Measurements from ENCODE around the gene CPLX4. TPM values are rescaled to one million over a fixed set of nuclear protein-coding genes. Genes with fewer than 3 reads are reported as not detected.

Gene CPLX4
- total RNA-seq, 1 experiment from 2014 or later: not detected

DNA sequence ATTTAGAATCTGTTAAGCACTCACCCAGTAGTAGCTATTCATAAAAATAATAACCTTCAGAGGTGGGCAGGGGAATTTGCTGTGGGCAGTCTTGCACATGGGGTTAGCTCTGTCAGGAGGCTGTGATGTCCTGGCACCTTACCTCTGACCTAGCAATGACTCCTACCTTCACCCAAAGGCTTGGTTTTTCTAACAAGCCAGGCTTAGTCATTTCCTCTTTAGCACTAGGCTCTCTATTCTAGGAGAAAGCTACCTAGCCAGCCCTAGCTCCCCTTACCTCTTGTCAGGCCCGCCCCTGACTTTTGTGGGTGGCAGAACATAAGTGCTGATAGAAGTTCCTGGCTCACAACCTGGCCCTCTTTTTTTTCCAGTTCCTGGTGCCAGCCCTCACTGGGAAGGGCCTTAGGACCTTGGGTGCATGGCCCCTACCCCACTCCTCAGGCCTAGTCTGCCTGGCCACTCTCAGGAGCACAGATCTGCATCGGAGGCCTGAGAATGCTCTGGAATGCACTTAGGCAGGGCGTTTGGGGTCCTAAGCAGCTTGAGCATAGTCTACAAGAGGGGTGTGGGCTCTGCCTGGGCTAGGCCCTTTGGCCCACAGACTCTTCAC is 17.7 kb downstream of the CPLX4 start (continued):
- no peak for TF ChIP-seq ZNF532 (CRISPR knock-in tag; IDR thresholded peaks at IDR 0.05; ENCODE audit: borderline replicate concordance)
- no peak for TF ChIP-seq ZNF416 (CRISPR knock-in tag; IDR thresholded peaks at IDR 0.05)
- no peak for TF ChIP-seq MLX (CRISPR knock-in tag; IDR thresholded peaks at IDR 0.05)
- no peak for TF ChIP-seq TEAD4 (CRISPR knock-in tag; IDR thresholded peaks at IDR 0.05)
- TF ChIP-seq ELF4 (CRISPR knock-in tag; IDR thresholded peaks at IDR 0.05; ENCODE audit: low read depth): no peak

DNA sequence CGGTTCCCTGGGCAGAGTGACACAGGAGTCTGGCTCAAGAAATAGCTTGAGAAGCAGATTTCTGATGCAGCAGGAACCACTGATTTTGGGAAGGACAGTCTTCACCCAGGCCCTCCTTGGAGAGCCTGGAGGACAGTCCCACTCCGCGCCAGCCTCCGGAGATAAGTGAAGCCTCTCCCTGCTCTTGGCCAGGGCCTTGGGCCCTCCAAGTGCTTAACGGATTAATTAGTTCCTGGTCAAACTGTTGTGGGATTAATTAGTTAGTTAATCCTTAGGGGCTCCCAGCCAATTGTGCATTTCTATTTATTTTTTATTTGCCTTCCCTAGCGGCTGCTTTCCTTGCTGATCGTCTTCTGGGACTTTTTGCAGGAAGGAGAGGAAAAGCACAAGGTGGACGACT is 19.6 kb downstream of the CPLX4 start:
- ChIA-PET POLR2A (interaction anchor here (0.8 kb wide), 1 partner anchor 9 kb away, joined by 8 read pairs; no protein-coding TSS in a partner anchor), CTCF (interaction anchor here (1.0 to 1.6 kb wide), 2 partner anchors 9 to 26 kb away, joined by 3 to 5 read pairs; partner anchors contain the start of gene RAX)
- Mint-ChIP-seq H3K4me3 (no peak overlapping the region), H3K36me3 (no peaks in the 10 kb centered on the region), H3K27ac (no peak overlapping the region), H3K9me3 (no peaks in the 10 kb centered on the region), H3K4me1 (no peaks in the 10 kb centered on the region), H3K27me3 (ENCODE audit: low read depth) (peaks cover 34% of the 10 kb centered on the region)
- ATAC-seq: no peak
- no peak for DNase-seq (ENCODE audit: low spot score)
- TF ChIP-seq ZMAT4 (CRISPR knock-in tag; IDR thresholded peaks at IDR 0.05) (no peak), JAZF1 (CRISPR knock-in tag; IDR thresholded peaks at IDR 0.05) (no peak), ETV6 (CRISPR knock-in tag; IDR thresholded peaks at IDR 0.05) (no peak), CBFB (CRISPR knock-in tag; IDR thresholded peaks at IDR 0.05; ENCODE audit: low read depth) (no peak), ZNF232 (CRISPR knock-in tag; IDR thresholded peaks at IDR 0.05) (no peak), HMGA2 (CRISPR knock-in tag; IDR thresholded peaks at IDR 0.05) (no peak), ATF1 (CRISPR knock-in tag; IDR thresholded peaks at IDR 0.05) (no peak)
- TF ChIP-seq, protein P1, sequence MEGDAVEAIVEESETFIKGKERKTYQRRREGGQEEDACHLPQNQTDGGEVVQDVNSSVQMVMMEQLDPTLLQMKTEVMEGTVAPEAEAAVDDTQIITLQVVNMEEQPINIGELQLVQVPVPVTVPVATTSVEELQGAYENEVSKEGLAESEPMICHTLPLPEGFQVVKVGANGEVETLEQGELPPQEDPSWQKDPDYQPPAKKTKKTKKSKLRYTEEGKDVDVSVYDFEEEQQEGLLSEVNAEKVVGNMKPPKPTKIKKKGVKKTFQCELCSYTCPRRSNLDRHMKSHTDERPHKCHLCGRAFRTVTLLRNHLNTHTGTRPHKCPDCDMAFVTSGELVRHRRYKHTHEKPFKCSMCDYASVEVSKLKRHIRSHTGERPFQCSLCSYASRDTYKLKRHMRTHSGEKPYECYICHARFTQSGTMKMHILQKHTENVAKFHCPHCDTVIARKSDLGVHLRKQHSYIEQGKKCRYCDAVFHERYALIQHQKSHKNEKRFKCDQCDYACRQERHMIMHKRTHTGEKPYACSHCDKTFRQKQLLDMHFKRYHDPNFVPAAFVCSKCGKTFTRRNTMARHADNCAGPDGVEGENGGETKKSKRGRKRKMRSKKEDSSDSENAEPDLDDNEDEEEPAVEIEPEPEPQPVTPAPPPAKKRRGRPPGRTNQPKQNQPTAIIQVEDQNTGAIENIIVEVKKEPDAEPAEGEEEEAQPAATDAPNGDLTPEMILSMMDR (IDR thresholded peaks at IDR 0.05): no peak
- TF ChIP-seq, protein P2, sequence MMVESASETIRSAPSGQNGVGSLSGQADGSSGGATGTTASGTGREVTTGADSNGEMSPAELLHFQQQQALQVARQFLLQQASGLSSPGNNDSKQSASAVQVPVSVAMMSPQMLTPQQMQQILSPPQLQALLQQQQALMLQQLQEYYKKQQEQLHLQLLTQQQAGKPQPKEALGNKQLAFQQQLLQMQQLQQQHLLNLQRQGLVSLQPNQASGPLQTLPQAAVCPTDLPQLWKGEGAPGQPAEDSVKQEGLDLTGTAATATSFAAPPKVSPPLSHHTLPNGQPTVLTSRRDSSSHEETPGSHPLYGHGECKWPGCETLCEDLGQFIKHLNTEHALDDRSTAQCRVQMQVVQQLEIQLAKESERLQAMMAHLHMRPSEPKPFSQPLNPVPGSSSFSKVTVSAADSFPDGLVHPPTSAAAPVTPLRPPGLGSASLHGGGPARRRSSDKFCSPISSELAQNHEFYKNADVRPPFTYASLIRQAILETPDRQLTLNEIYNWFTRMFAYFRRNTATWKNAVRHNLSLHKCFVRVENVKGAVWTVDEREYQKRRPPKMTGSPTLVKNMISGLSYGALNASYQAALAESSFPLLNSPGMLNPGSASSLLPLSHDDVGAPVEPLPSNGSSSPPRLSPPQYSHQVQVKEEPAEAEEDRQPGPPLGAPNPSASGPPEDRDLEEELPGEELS (CRISPR knock-in tag; IDR thresholded peaks at IDR 0.05): no peak

GRCh38 chr18:59293317-59293716 is 25.1 kb downstream of the CPLX4 start:
- no peaks in the 10 kb centered on the region for H3K36me3 Mint-ChIP-seq
- no peak overlapping the region for H3K27ac Mint-ChIP-seq
- peaks cover 50% of the 10 kb centered on the region for H3K27me3 Mint-ChIP-seq (ENCODE audit: low read depth)
- no peak overlapping the region for H3K4me3 Mint-ChIP-seq
- DNase-seq (ENCODE audit: low spot score) (no peak), ATAC-seq (no peak)
- CTCF ChIA-PET: interaction anchor here (1.0 to 1.7 kb wide), 3 partner anchors 15 to 109 kb away, joined by 4 to 7 read pairs (median 7); no protein-coding TSS in a partner anchor
- POLR2A ChIA-PET: no interaction called here
- peaks cover 3% of the 10 kb centered on the region; the same call in 1 of the 2 replicates for H3K4me1 Mint-ChIP-seq
- H3K9me3 Mint-ChIP-seq: no peaks in the 10 kb centered on the region
- TF ChIP-seq NFATC4 (CRISPR knock-in tag; IDR thresholded peaks at IDR 0.05) (no peak), OVOL2 (CRISPR knock-in tag; IDR thresholded peaks at IDR 0.05; ENCODE audit: borderline replicate concordance) (no peak), NR2C2 (CRISPR knock-in tag; IDR thresholded peaks at IDR 0.05) (no peak), ZNF396 (CRISPR knock-in tag; IDR thresholded peaks at IDR 0.05; ENCODE audit: borderline replicate concordance) (no peak), TP53 (CRISPR knock-in tag; IDR thresholded peaks at IDR 0.05) (no peak), ETV6 (CRISPR knock-in tag; IDR thresholded peaks at IDR 0.05) (no peak), NFYB (CRISPR knock-in tag; conservative IDR thresholded peaks at IDR 0.05; ENCODE audit: low read depth) (no peak), JUN (CRISPR knock-in tag; IDR thresholded peaks at IDR 0.05) (no peak)
- TF ChIP-seq, protein P3, sequence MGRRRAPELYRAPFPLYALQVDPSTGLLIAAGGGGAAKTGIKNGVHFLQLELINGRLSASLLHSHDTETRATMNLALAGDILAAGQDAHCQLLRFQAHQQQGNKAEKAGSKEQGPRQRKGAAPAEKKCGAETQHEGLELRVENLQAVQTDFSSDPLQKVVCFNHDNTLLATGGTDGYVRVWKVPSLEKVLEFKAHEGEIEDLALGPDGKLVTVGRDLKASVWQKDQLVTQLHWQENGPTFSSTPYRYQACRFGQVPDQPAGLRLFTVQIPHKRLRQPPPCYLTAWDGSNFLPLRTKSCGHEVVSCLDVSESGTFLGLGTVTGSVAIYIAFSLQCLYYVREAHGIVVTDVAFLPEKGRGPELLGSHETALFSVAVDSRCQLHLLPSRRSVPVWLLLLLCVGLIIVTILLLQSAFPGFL (CRISPR knock-in tag; IDR thresholded peaks at IDR 0.05; ENCODE audit: borderline replicate concordance): no peak
